Measurements from ENCODE around the gene MAPT.

Gene MAPT

GRCh38 chr17:45982791-45983613 is 88.6 kb downstream of the MAPT start:
- DNase-seq (ENCODE audit: low read depth in 2 of 2), result no peak
- TF ChIP-seq CTCF (IDR thresholded peaks at IDR 0.05; ENCODE audit: low read depth, low read length), result no peak
- no peak overlapping the region for H3K4me3 ChIP-seq (replicated peaks in 1 of 2; ENCODE audit: low read depth in 2 of 2, low read length in 2 of 2)

DNA sequence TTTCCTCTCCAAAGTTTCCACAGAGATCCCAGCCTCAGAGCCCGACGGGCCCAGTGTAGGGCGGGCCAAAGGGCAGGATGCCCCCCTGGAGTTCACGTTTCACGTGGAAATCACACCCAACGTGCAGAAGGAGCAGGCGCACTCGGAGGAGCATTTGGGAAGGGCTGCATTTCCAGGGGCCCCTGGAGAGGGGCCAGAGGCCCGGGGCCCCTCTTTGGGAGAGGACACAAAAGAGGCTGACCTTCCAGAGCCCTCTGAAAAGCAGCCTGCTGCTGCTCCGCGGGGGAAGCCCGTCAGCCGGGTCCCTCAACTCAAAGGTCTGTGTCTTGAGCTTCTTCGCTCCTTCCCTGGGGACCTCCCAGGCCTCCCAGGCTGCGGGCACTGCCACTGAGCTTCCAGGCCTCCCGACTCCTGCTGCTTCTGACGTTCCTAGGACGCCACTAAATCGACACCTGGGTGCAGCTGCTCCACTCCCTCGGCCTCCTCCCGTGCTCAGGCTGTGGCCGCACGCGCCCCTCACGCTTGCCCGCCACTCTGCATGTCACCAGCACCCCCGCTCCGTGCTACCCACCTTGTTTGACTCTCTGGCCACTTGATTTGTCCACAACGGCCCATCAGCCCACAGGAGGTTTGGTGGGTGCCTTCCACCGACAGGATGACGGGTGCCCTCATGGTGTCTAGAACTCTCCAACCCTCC is 89.4 kb downstream of the MAPT start:
- no peak for DNase-seq (ENCODE audit: low read depth in 2 of 2)
- H3K4me3 ChIP-seq (replicated peaks in 1 of 2; ENCODE audit: low read depth in 2 of 2, low read length in 2 of 2), result no peak overlapping the region
- no peak for TF ChIP-seq CTCF (IDR thresholded peaks at IDR 0.05; ENCODE audit: low read depth, low read length)

DNA sequence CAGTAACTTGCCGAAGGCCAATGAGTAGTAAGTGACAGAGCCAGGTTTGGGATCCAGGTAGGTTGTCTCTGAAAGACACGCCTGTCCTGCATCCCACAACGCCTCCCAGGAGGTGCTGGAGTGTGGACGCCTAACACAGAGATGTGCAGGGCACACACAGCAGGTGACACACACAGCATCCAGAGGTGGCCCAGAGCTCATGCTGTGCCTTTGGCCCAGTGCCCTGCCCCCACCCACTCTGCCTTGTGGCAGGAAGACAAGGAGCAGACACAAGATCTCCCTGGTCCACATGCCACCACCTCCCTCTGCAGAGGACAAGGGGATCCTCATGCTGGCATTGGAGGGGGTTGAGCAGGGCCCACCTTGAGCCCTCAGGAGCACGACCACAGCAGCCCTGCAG is 90.0 kb downstream of the MAPT start:
- no peak overlapping the region for H3K4me3 ChIP-seq (replicated peaks in 1 of 2; ENCODE audit: low read depth in 2 of 2, low read length in 2 of 2)
- no peak for DNase-seq (ENCODE audit: low read depth in 2 of 2)
- no peak for TF ChIP-seq CTCF (IDR thresholded peaks at IDR 0.05; ENCODE audit: low read depth, low read length)

DNA sequence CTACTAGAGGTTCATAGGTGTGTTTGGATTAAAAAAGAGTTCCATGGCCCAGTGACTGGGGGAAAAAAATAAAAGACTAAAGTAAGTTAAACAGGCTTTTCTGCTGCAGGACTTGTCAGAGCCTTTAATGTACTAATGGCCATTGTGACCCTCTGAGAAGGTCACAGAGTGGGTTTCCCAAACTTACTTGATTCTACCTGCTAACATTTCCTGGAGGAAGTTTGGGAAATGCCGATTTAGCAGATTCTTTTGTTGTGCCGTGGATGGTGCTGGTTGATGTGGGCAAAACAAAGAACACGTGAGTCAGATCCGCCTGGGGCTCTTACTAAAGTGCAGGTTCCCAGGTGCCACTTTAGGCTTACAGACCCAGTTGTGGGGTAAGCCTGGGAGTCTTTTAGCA is 91.1 kb downstream of the MAPT start:
- no peak for TF ChIP-seq CTCF (IDR thresholded peaks at IDR 0.05; ENCODE audit: low read depth, low read length)
- no peak for DNase-seq (ENCODE audit: low read depth in 2 of 2)
- H3K4me3 ChIP-seq (replicated peaks in 1 of 2; ENCODE audit: low read depth in 2 of 2, low read length in 2 of 2), result no peak overlapping the region

DNA sequence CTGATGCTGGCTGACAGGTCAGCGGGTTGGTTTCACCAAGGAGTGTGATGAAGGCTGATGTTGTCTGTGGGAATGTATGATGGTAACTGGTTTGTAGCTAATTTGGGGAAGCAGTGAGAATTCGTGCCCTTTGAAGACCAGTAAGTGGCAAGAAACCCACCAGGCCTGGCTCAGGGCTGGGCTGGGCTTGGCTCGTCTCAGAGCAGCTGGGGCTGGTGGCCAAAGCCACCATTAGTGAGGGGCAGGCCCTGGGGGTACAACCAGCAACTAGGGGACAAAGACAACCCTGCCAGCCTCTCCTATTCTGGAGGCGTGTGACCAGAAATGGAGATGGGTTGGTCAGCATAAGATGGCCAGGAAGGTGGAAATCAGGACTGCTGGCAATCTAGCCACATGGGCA is 91.7 kb downstream of the MAPT start:
- no peak overlapping the region for H3K4me3 ChIP-seq (replicated peaks in 1 of 2; ENCODE audit: low read depth in 2 of 2, low read length in 2 of 2)
- no peak for DNase-seq (ENCODE audit: low read depth in 2 of 2)
- TF ChIP-seq CTCF (IDR thresholded peaks at IDR 0.05; ENCODE audit: low read depth, low read length), result no peak

DNA sequence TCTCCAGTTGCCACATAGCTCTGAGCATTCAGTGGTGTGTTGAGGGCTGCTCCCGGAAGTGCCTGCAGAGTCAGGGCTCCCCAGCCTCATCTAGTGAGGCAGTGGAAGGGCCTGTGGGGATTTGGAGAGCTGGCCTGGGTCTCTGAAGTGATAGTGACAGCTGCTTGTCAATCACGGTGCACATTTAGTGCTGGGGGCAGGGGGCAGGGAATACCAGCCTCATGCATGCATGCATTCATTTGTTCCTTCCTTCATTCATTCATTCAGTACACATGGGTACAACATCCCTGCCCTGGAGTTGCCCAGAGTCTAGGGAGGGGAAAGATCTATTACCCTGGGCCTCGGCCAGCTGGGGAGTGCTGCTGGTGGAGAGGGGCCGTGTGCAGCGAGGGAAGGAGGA is 93.4 kb downstream of the MAPT start:
- no peak for DNase-seq (ENCODE audit: low read depth in 2 of 2)
- no peak overlapping the region for H3K4me3 ChIP-seq (replicated peaks in 1 of 2; ENCODE audit: low read depth in 2 of 2, low read length in 2 of 2)
- no peak for TF ChIP-seq CTCF (IDR thresholded peaks at IDR 0.05; ENCODE audit: low read depth, low read length)
